Ishikawa (cell line): ENCODE measurements around the gene ABCC5.

Source experiments
- CEBPB ChIP-seq: IDR thresholded peaks from 2 replicates; pipeline ENCODE4 v1.6.1; 2012
- CREB1 ChIP-seq: IDR thresholded peaks from 2 replicates; pipeline ENCODE4 v1.6.1; 2012; ENCODE audit warnings: low read depth
- EGR1 ChIP-seq: IDR thresholded peaks from 2 replicates; pipeline ENCODE4 v1.6.1; 2012
- EP300 ChIP-seq: IDR thresholded peaks from 2 replicates; pipeline ENCODE4 v1.6.1; 2012; ENCODE audit warnings: borderline replicate concordance
- FOXM1 ChIP-seq: IDR thresholded peaks from 2 replicates; pipeline ENCODE4 v1.6.1; 2012; ENCODE audit warnings: low read depth, borderline replicate concordance
- MAX ChIP-seq: IDR thresholded peaks from 2 replicates; pipeline ENCODE4 v1.6.1; 2012
- NFIC ChIP-seq: IDR thresholded peaks from 2 replicates; pipeline ENCODE4 v1.6.1; 2012
- RAD21 ChIP-seq: IDR thresholded peaks from 2 replicates; pipeline ENCODE4 v1.6.1; 2012; ENCODE audit warnings: low read depth
- REST ChIP-seq: IDR thresholded peaks from 2 replicates; pipeline ENCODE4 v1.6.1; 2012; ENCODE audit warnings: low read depth, mild to moderate bottlenecking
- TAF1 ChIP-seq: IDR thresholded peaks from 2 replicates; pipeline ENCODE4 v1.6.1; 2012; ENCODE audit warnings: low read depth, mild to moderate bottlenecking
- TCF12 ChIP-seq: IDR thresholded peaks from 2 replicates; pipeline ENCODE4 v1.6.1; 2012; ENCODE audit warnings: low read depth
- TEAD4 ChIP-seq: IDR thresholded peaks from 2 replicates; pipeline ENCODE4 v1.6.1; 2012
- USF1 ChIP-seq: IDR thresholded peaks from 2 replicates; pipeline ENCODE4 v1.6.1; 2012
- YY1 ChIP-seq: IDR thresholded peaks from 2 replicates; pipeline ENCODE4 v1.6.1; 2012; ENCODE audit warnings: low read depth
- ZBTB7A ChIP-seq: IDR thresholded peaks from 2 replicates; pipeline ENCODE4 v1.6.1; 2012; ENCODE audit warnings: low read depth

ABCC5 gene

GRCh38 chr3:183927059-183927458, 90.6 kb downstream of the ABCC5 start:
- TF ChIP-seq CEBPB = no peak
- TF ChIP-seq USF1 = no peak
- no peak for TF ChIP-seq FOXM1
- no peak for TF ChIP-seq RAD21
- no peak for TF ChIP-seq REST

- no peak for TF ChIP-seq ZBTB7A
- TF ChIP-seq MAX = no peak
- no peak for TF ChIP-seq FOXM1
- no peak for TF ChIP-seq REST
- TF ChIP-seq EP300 = no peak
- TF ChIP-seq TCF12 = no peak
- no peak for TF ChIP-seq CREB1
- TF ChIP-seq RAD21 = no peak
- TF ChIP-seq CEBPB = no peak
- TF ChIP-seq NFIC = no peak
- no peak for TF ChIP-seq YY1
- no peak for TF ChIP-seq TEAD4
- TF ChIP-seq TAF1 = no peak
- TF ChIP-seq EGR1 = no peak
- TF ChIP-seq USF1 = no peak
Observed at GRCh38 chr3:183924956-183925355, 92.7 kb downstream of the ABCC5 start.

GRCh38 chr3:183924543-183924942, 93.1 kb downstream of the ABCC5 start:
- TF ChIP-seq TCF12 = no peak
- no peak for TF ChIP-seq ZBTB7A
- no peak for TF ChIP-seq USF1
- TF ChIP-seq TAF1 = no peak
- no peak for TF ChIP-seq FOXM1
- no peak for TF ChIP-seq CREB1
- no peak for TF ChIP-seq RAD21
- TF ChIP-seq NFIC = no peak
- TF ChIP-seq EGR1 = no peak
- TF ChIP-seq TEAD4 = no peak
- no peak for TF ChIP-seq MAX
- TF ChIP-seq REST = no peak
- no peak for TF ChIP-seq CEBPB

GRCh38 chr3:183922421-183922820, 95.3 kb downstream of the ABCC5 start:
- TF ChIP-seq RAD21 (no peak), NFIC (no peak), CREB1 (no peak), REST (no peak), FOXM1 (no peak), TCF12 (no peak), USF1 (no peak), EP300 (no peak), YY1 (no peak), CEBPB (no peak), EGR1 (no peak), ZBTB7A (no peak), MAX (no peak)
